H1 (cell line): ENCODE results near the gene VEGFC. TPM values are rescaled to one million over a fixed set of nuclear protein-coding genes. Genes with fewer than 3 reads are reported as not detected.

Source experiments
- CTCF ChIA-PET: fragments of 300-600 bp; sonication (Branson Sonifier 250); formaldehyde crosslinking; loops from one replicate; lab custom pipeline; 2021; ENCODE audit not compliant: partially characterized antibody; lab: Charles Lee
- POLR2A ChIA-PET: fragments of 300-600 bp; sonication (Branson Sonifier 250); formaldehyde crosslinking; loops from one replicate; lab custom pipeline; 2021; ENCODE audit warnings: inconsistent platforms; ENCODE audit not compliant: partially characterized antibody; lab: Charles Lee
- DNase-seq, 2 experiments: peaks; one replicate each; pipeline versions ENCODE4 v3.0.0 to v3.0.0-alpha.2; 2010 to 2022; ENCODE audit warnings: low spot score in 2 of 2, low read depth in 1 of 2, mixed read lengths in 1 of 2
- FAIRE-seq: peaks from 2 replicates; lab custom pipeline; 2011; peaks lifted over from hg19 to GRCh38; lab: Jason Lieb, UNC
- H2AFZ ChIP-seq: 2 replicates; pipeline ENCODE4 v1.8.1; 2012; ENCODE audit warnings: low read length, inconsistent platforms
- H2AK5ac ChIP-seq: 2 replicates; pipeline ENCODE4 v1.6.1; 2013; ENCODE audit warnings: low read depth, low read length
- H2BK120ac ChIP-seq: replicated peaks from 2 replicates; pipeline ENCODE3; 2013; ENCODE audit warnings: low read depth, low read length, inconsistent platforms
- H2BK12ac ChIP-seq: 2 replicates; pipeline ENCODE4 v1.6.1; 2013; ENCODE audit warnings: low read depth, low read length
- H2BK15ac ChIP-seq: 2 replicates; pipeline ENCODE4 v1.6.1; 2013; ENCODE audit warnings: low read length
- H2BK20ac ChIP-seq: 2 replicates; pipeline ENCODE4 v1.6.1; 2013; ENCODE audit warnings: low read length
- H2BK5ac ChIP-seq: 2 replicates; pipeline ENCODE4 v1.6.1; 2013; ENCODE audit warnings: low read depth, low read length
- H3K14ac ChIP-seq: 2 replicates; pipeline ENCODE4 v1.6.1; 2013; ENCODE audit warnings: inconsistent platforms; ENCODE audit not compliant: insufficient read length
- H3K18ac ChIP-seq: 2 replicates; pipeline ENCODE4 v1.6.1; 2013; ENCODE audit warnings: low read length; ENCODE audit errors: extremely low read depth
- H3K23ac ChIP-seq: 2 replicates; pipeline ENCODE4 v1.6.1; 2013; ENCODE audit warnings: inconsistent platforms; ENCODE audit not compliant: insufficient read length
- H3K23me2 ChIP-seq: 2 replicates; pipeline ENCODE4 v1.6.1; 2013; ENCODE audit warnings: low read depth, low read length
- H3K27ac ChIP-seq: 2 replicates; pipeline ENCODE4 v1.6.1; 2011; ENCODE audit warnings: low read depth, low read length, inconsistent platforms
- H3K27me3 ChIP-seq, 4 experiments: replicated peaks in 1 of 4; 1 replicate in 1 of 4; 2 replicates in 3 of 4; pipeline versions ENCODE4 v1.6.1 to v1.8.1; 2011 to 2013; ENCODE audit warnings: low read length in 3 of 4, mild to moderate bottlenecking in 3 of 4, inconsistent platforms in 2 of 4, mixed read lengths in 2 of 4, moderate library complexity in 1 of 4; ENCODE audit not compliant: control insufficient read depth in 3 of 4, insufficient read depth in 3 of 4; ENCODE audit errors: extremely low read depth in 1 of 4
- H3K36me3 ChIP-seq, 4 experiments: 2 replicates each; pipeline versions ENCODE4 v1.6.1 to v1.8.1; 2011 to 2013; ENCODE audit warnings: mild to moderate bottlenecking in 4 of 4, low read length in 3 of 4, moderate library complexity in 2 of 4, control low read depth in 1 of 4, inconsistent platforms in 1 of 4; ENCODE audit not compliant: insufficient read depth in 4 of 4, control insufficient read depth in 2 of 4
- H3K4ac ChIP-seq: replicated peaks from 2 replicates; pipeline ENCODE3; 2013; ENCODE audit warnings: low read length, low read depth, mixed read lengths, inconsistent platforms; ENCODE audit not compliant: insufficient read length
- H3K4me1 ChIP-seq, 4 experiments: replicated peaks in 1 of 4; 1 replicate in 1 of 4; 2 replicates in 3 of 4; pipeline versions ENCODE4 v1.6.1 to v1.8.1; 2011 to 2013; ENCODE audit warnings: low read length in 3 of 4, inconsistent platforms in 2 of 4, mixed read lengths in 1 of 4; ENCODE audit not compliant: insufficient read depth in 4 of 4, control insufficient read depth in 3 of 4
- H3K4me2 ChIP-seq, 2 experiments: 2 replicates each; pipeline versions ENCODE4 v1.6.1 to v1.8.1; 2011 to 2013; ENCODE audit warnings: low read depth in 2 of 2, low read length in 2 of 2, control low read depth in 1 of 2, inconsistent platforms in 1 of 2, mild to moderate bottlenecking in 1 of 2; ENCODE audit not compliant: insufficient read depth in 1 of 2
- H3K4me3 ChIP-seq, 4 experiments: fragments of 200-600, 300-600 bp in 1 of 4; sonication (generic), shearing (Covaris generic), sonication (Bioruptor Twin) in 1 of 4; 2 replicates each; pipeline versions ENCODE4 v1.5.1 to v1.8.1; 2011 to 2016; ENCODE audit warnings: low read length in 4 of 4, low read depth in 3 of 4, control low read depth in 2 of 4, inconsistent platforms in 2 of 4, mild to moderate bottlenecking in 2 of 4, mixed read lengths in 1 of 4, moderate library complexity in 1 of 4; ENCODE audit not compliant: insufficient read depth in 2 of 4; ENCODE audit errors: extremely low read depth in 1 of 4
- H3K56ac ChIP-seq: replicated peaks from 2 replicates; pipeline ENCODE3; 2013; ENCODE audit warnings: low read depth, mild to moderate bottlenecking, mixed read lengths, low read length, inconsistent platforms; ENCODE audit not compliant: insufficient read length
- H3K79me1 ChIP-seq: 2 replicates; pipeline ENCODE4 v1.6.1; 2013; ENCODE audit warnings: low read depth, low read length, control low read depth
- H3K79me2 ChIP-seq, 2 experiments: 2 replicates each; pipeline versions ENCODE4 v1.6.1 to v1.8.1; 2012 to 2013; ENCODE audit warnings: low read length in 2 of 2, mild to moderate bottlenecking in 2 of 2, inconsistent platforms in 1 of 2; ENCODE audit not compliant: insufficient read depth in 2 of 2, control insufficient read depth in 1 of 2
- H3K9ac ChIP-seq, 4 experiments: replicated peaks in 1 of 4; 1 replicate in 1 of 4; 2 replicates in 3 of 4; pipeline versions ENCODE4 v1.6.1 to v1.8.1; 2011 to 2013; ENCODE audit warnings: low read depth in 3 of 4, low read length in 3 of 4, control low read depth in 2 of 4, mild to moderate bottlenecking in 2 of 4, moderate library complexity in 2 of 4, inconsistent platforms in 1 of 4; ENCODE audit errors: extremely low read depth in 1 of 4
- H3K9me3 ChIP-seq, 2 experiments: 2 replicates each; pipeline versions ENCODE4 v1.6.1 to v1.8.1; 2012 to 2013; ENCODE audit warnings: mild to moderate bottlenecking in 2 of 2, moderate library complexity in 2 of 2, control low read depth in 1 of 2, inconsistent platforms in 1 of 2, low read depth in 1 of 2, low read length in 1 of 2, mixed read lengths in 1 of 2; ENCODE audit not compliant: insufficient read depth in 2 of 2
- H4K20me1 ChIP-seq, 2 experiments: replicated peaks in 1 of 2; 2 replicates each; pipeline versions ENCODE3 to v1.8.1; 2011 to 2013; ENCODE audit warnings: inconsistent platforms in 2 of 2, low read length in 2 of 2, mild to moderate bottlenecking in 1 of 2; ENCODE audit not compliant: insufficient read depth in 2 of 2, control insufficient read depth in 1 of 2
- H4K5ac ChIP-seq: 2 replicates; pipeline ENCODE4 v1.6.1; 2013; ENCODE audit warnings: low read length, low read depth, mixed read lengths, inconsistent platforms; ENCODE audit not compliant: insufficient read length
- H4K8ac ChIP-seq: 2 replicates; pipeline ENCODE4 v1.8.0; 2013; ENCODE audit warnings: mild to moderate bottlenecking, moderate library complexity, low read length, inconsistent platforms; ENCODE audit not compliant: insufficient read depth; ENCODE audit errors: extremely low read depth
- H4K91ac ChIP-seq: replicated peaks from 2 replicates; pipeline ENCODE3; 2013; ENCODE audit warnings: low read length, mixed read lengths, inconsistent platforms; ENCODE audit not compliant: insufficient read length
- KDM5A ChIP-seq: fragments of 200-600 bp; IDR thresholded peaks from 2 replicates; pipeline ENCODE4 v1.7.1; 2012; ENCODE audit warnings: mild to moderate bottlenecking, low read length, inconsistent platforms, mixed read lengths
- WGBS, 2 experiments: shearing (Covaris generic) in 1 of 2; methylation state at CpG; one replicate each; pipeline versions ENCODE4 v1.1.6 to v1.1.7; 2013 to 2015; ENCODE audit warnings: low lambda C conversion rate in 2 of 2, mixed read lengths in 2 of 2, inconsistent platforms in 1 of 2, low coverage in 1 of 2, missing lambda C conversion rate in 1 of 2; ENCODE audit not compliant: insufficient replicate concordance in 2 of 2, insufficient coverage in 1 of 2, insufficient read length in 1 of 2; ENCODE audit errors: extremely low coverage in 1 of 2, missing lambda C conversion rate in 1 of 2; 5-methylcytosine and 5-hydroxymethylcytosine counted together
- polyA plus RNA-seq, 7 experiments: library from polyadenylated mRNA; depleted of rRNA in 3 of 7; stranded (reverse) in 5 of 7; unstranded in 2 of 7; fragments of >200 nt in 5 of 7; fragments of 200-250 nt in 2 of 7; gene quantifications; 1 replicate in 5 of 7; 2 replicates in 1 of 7; 4 replicates in 1 of 7; pipeline versions ENCODE4 v1.2.1 to v1.2.3, GENCODE V29; 2011 to 2013; ENCODE audit warnings: missing spikeins in 2 of 7, mixed read lengths in 2 of 7
- total RNA-seq: library from RNA; stranded (reverse); fragmentation: NEBNext Ultra II Directional; extraction: Animal tissue kit (Norgen Biotek cat#: 25700); gene quantifications from 2 replicates; pipeline ENCODE4 v1.2.1, GENCODE V29; 2021

The VEGFC gene
- total and polyA plus RNA-seq, 2 of the 8 experiments (the other 6 are each of a cell fraction or from before 2014, with no cell fraction given), result 0.53 to 1.4 TPM

- Histone ChIP-seq H3K27ac (no peak overlapping the region), H2BK15ac (no peak overlapping the region), H3K4me1 (no peaks in the 10 kb centered on the region), H3K14ac (no peak overlapping the region), H3K79me1 (no peaks in the 10 kb centered on the region), H3K56ac (no peak overlapping the region), H2BK120ac (no peak overlapping the region), H3K27me3 (peaks cover 0 to 2% (median under 1%) of the 10 kb centered on the region in 4 experiments; a peak in 2 of 7 replicates), H4K20me1 (no peaks in the 10 kb centered on the region), H3K36me3 (no peaks in the 10 kb centered on the region), H3K18ac (no peak overlapping the region), H2BK12ac (no peak overlapping the region), H2AFZ (no peak overlapping the region), H3K23me2 (no peaks in the 10 kb centered on the region; the same call in 1 of the 2 replicates), H3K4ac (no peak overlapping the region), H3K4me2 (no peak overlapping the region), H3K9me3 (no peaks in the 10 kb centered on the region), H3K23ac (no peak overlapping the region), H2BK5ac (no peak overlapping the region), H3K79me2 (no peaks in the 10 kb centered on the region), H3K4me3 (no peak overlapping the region), H4K91ac (no peak overlapping the region), H3K9ac (no peak overlapping the region), H4K8ac (no peak overlapping the region), H4K5ac (no peak overlapping the region), H2BK20ac (no peak overlapping the region), H2AK5ac (no peak overlapping the region)
- FAIRE-seq (no peak), DNase-seq (no peak)
- no peak for TF ChIP-seq KDM5A
- POLR2A ChIA-PET, result no interaction called here
- CTCF ChIA-PET, result interaction anchor here (0.9 to 1.0 kb wide), 2 partner anchors 17 to 85 kb away, joined by 3 read pairs; no protein-coding TSS in a partner anchor
- 82% methylated on average over 1 of the region's 1 CpG; no CpG with 5 or more reads in 1 of the 2 experiments for WGBS, 2 experiments
Observed at GRCh38 chr4:176798540-176798939, 5.8 kb upstream of the VEGFC start.
